Mesenchymal stem cell (in vitro differentiated cells and primary cell): ENCODE data around the gene CDC7.
A peak's percentile ranks its signal among the peaks of the same experiment; 100 is the strongest.

Source experiments
- DNase-seq: peaks from one replicate; pipeline ENCODE4 v3.0.0-alpha.2; 2013
- H2AFZ ChIP-seq: one replicate; pipeline ENCODE4 v1.6.1; 2013; ENCODE audit warnings: low read depth, mild to moderate bottlenecking, control low read depth, inconsistent platforms, low read length, moderate library complexity
- H2AK5ac ChIP-seq: 2 replicates; pipeline ENCODE4 v1.6.1; 2013; ENCODE audit warnings: low read length, moderate library complexity, mild to moderate bottlenecking, inconsistent platforms; ENCODE audit not compliant: severe bottlenecking
- H2BK120ac ChIP-seq: one replicate; pipeline ENCODE4 v1.6.1; 2013; ENCODE audit warnings: low read depth, mild to moderate bottlenecking, inconsistent platforms, low read length, moderate library complexity
- H2BK12ac ChIP-seq, 2 experiments: one replicate each; pipeline ENCODE4 v1.6.1; 2013; ENCODE audit warnings: inconsistent platforms in 2 of 2, low read length in 2 of 2, mild to moderate bottlenecking in 2 of 2, moderate library complexity in 2 of 2, control low read depth in 1 of 2
- H2BK15ac ChIP-seq: one replicate; pipeline ENCODE4 v1.6.1; 2013; ENCODE audit warnings: mild to moderate bottlenecking, low read depth, inconsistent platforms; ENCODE audit not compliant: poor library complexity, severe bottlenecking
- H2BK5ac ChIP-seq: 2 replicates; pipeline ENCODE4 v1.6.1; 2013; ENCODE audit warnings: low read depth, mild to moderate bottlenecking, low read length, control low read depth, inconsistent platforms; ENCODE audit not compliant: poor library complexity, severe bottlenecking
- H3K14ac ChIP-seq, 2 experiments: one replicate each; pipeline ENCODE4 v1.6.1; 2013; ENCODE audit warnings: inconsistent platforms in 2 of 2, low read length in 2 of 2, control low read depth in 1 of 2, mild to moderate bottlenecking in 1 of 2, moderate library complexity in 1 of 2
- H3K18ac ChIP-seq, 2 experiments: one replicate each; pipeline ENCODE4 v1.6.1; 2013; ENCODE audit warnings: inconsistent platforms in 2 of 2, low read length in 2 of 2, control low read depth in 1 of 2, low read depth in 1 of 2, mild to moderate bottlenecking in 1 of 2
- H3K23ac ChIP-seq, 2 experiments: one replicate each; pipeline ENCODE4 v1.6.1; 2013; ENCODE audit warnings: inconsistent platforms in 2 of 2, low read length in 2 of 2, mild to moderate bottlenecking in 2 of 2, moderate library complexity in 2 of 2, control low read depth in 1 of 2
- H3K27ac ChIP-seq: 2 replicates; pipeline ENCODE4 v1.5.1; 2013; ENCODE audit warnings: mild to moderate bottlenecking, moderate library complexity, low read length, control low read depth, inconsistent platforms; ENCODE audit not compliant: poor library complexity, severe bottlenecking
- H3K27me3 ChIP-seq, 2 experiments: 2 replicates each; pipeline versions ENCODE4 v1.6.1 to v1.7.0; 2013; ENCODE audit warnings: low read length in 2 of 2, mild to moderate bottlenecking in 2 of 2, moderate library complexity in 2 of 2, control low read depth in 1 of 2, inconsistent platforms in 1 of 2; ENCODE audit not compliant: control insufficient read depth in 1 of 2, insufficient read depth in 1 of 2
- H3K36me3 ChIP-seq, 2 experiments: 2 replicates each; pipeline versions ENCODE4 v1.6.1 to v1.7.0; 2013; ENCODE audit warnings: low read length in 2 of 2, control low read depth in 1 of 2, inconsistent platforms in 1 of 2, low read depth in 1 of 2, mild to moderate bottlenecking in 1 of 2; ENCODE audit not compliant: insufficient read depth in 2 of 2, control insufficient read depth in 1 of 2
- H3K4ac ChIP-seq, 2 experiments: one replicate each; pipeline ENCODE4 v1.6.1; 2013; ENCODE audit warnings: inconsistent platforms in 2 of 2, low read length in 2 of 2, mild to moderate bottlenecking in 2 of 2, moderate library complexity in 2 of 2, control low read depth in 1 of 2, low read depth in 1 of 2
- H3K4me1 ChIP-seq: 2 replicates; pipeline ENCODE4 v1.6.1; 2013; ENCODE audit warnings: low read depth, low read length, control low read depth; ENCODE audit not compliant: control insufficient read depth, insufficient read depth
- H3K4me2 ChIP-seq: 2 replicates; pipeline ENCODE4 v1.6.1; 2013; ENCODE audit warnings: low read length, mild to moderate bottlenecking, inconsistent platforms; ENCODE audit not compliant: poor library complexity, severe bottlenecking
- H3K4me3 ChIP-seq, 2 experiments: 2 replicates each; pipeline versions ENCODE4 v1.5.1 to v1.7.0; 2013; ENCODE audit warnings: low read length in 2 of 2, mild to moderate bottlenecking in 2 of 2, control low read depth in 1 of 2, low read depth in 1 of 2; ENCODE audit not compliant: insufficient read depth in 1 of 2
- H3K79me1 ChIP-seq: replicated peaks from 2 replicates; pipeline ENCODE4 v1.6.1; 2013; ENCODE audit warnings: mild to moderate bottlenecking, control low read depth, low read length, inconsistent platforms; ENCODE audit not compliant: poor library complexity, severe bottlenecking
- H3K9ac ChIP-seq: 2 replicates; pipeline ENCODE4 v1.7.0; 2013; ENCODE audit warnings: mild to moderate bottlenecking, low read length, moderate library complexity
- H3K9me3 ChIP-seq: 2 replicates; pipeline ENCODE4 v1.7.0; 2013; ENCODE audit warnings: mild to moderate bottlenecking, low read length; ENCODE audit not compliant: control insufficient read depth
- H4K8ac ChIP-seq: one replicate; pipeline ENCODE4 v1.6.1; 2013; ENCODE audit warnings: inconsistent platforms, mild to moderate bottlenecking, low read length, moderate library complexity
- H4K91ac ChIP-seq: one replicate; pipeline ENCODE4 v1.6.1; 2013; ENCODE audit warnings: mild to moderate bottlenecking, low read length, inconsistent platforms
- WGBS: methylation state at CpG from one replicate; pipeline ENCODE4 v1.1.7; 2013; ENCODE audit warnings: mixed read lengths; 5-methylcytosine and 5-hydroxymethylcytosine counted together

CDC7 gene

DNA sequence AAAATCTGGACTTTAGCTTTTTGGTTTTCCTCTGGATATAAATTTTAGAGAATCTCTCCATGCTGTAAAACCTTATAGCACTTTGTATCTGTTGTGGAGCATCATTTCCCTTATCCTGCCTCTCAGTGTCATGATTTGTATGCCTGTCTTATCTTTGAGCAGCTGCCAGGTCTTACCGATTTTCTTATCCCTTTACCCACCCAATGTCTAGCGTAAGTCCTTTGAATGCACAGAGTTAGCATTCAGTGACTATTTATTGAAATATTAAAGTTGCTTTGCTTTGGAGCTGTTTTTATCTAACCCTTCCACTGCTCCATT, 37.3 kb downstream of the CDC7 start:
- H3K9me3 ChIP-seq = no peaks in the 10 kb centered on the region
- no CpG with 5 or more reads among the region's 2 CpGs for WGBS
- H3K27ac ChIP-seq = no peak overlapping the region
- no peak for DNase-seq
- no peak overlapping the region for H2AK5ac ChIP-seq
- no peak overlapping the region for H2BK120ac ChIP-seq
- no peak overlapping the region for H2BK15ac ChIP-seq
- H2BK5ac ChIP-seq = no peak overlapping the region
- no peak overlapping the region for H2AFZ ChIP-seq
- H3K4ac ChIP-seq = no peak overlapping the region
- peaks cover 0 to 26% of the 10 kb centered on the region in 2 experiments for H3K36me3 ChIP-seq
- no peaks in the 10 kb centered on the region for H3K79me1 ChIP-seq
- H2BK12ac ChIP-seq = no peak overlapping the region
- H4K91ac ChIP-seq = no peak overlapping the region
- no peaks in the 10 kb centered on the region for H3K27me3 ChIP-seq
- no peak overlapping the region for H3K4me3 ChIP-seq
- H3K14ac ChIP-seq = no peak overlapping the region
- H3K4me1 ChIP-seq = no peaks in the 10 kb centered on the region
- H3K18ac ChIP-seq = no peak overlapping the region
- no peak overlapping the region for H3K4me2 ChIP-seq
- H4K8ac ChIP-seq = no peak overlapping the region
- peak overlapping the region; percentile 28 for H3K9ac ChIP-seq
- H3K23ac ChIP-seq = no peak overlapping the region

DNA sequence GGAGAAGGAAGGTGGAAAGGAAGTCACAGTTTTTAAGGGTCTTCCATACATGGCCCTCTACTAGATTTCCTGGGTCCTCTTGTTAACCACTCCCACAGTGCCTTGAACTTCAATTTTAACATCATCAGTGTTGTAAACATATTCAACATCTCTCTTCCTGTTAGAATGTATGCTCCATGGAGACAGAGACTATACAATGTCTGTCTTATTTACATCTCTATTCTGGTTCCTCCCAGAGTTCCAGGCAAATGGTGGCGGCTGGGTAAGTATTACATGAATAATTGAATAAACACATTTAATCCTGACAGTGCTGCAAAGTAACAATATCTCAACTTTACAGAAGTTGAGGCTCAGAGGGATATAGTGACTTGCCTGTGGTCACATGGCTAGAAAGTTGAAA, 40.3 kb downstream of the CDC7 start:
- Histone ChIP-seq H2AK5ac (no peak overlapping the region), H3K4ac (no peak overlapping the region), H4K91ac (no peak overlapping the region), H3K14ac (no peak overlapping the region), H3K36me3 (no peaks in the 10 kb centered on the region), H2AFZ (no peak overlapping the region), H3K4me2 (no peak overlapping the region), H3K23ac (no peak overlapping the region), H2BK15ac (no peak overlapping the region), H3K9ac (no peak overlapping the region), H4K8ac (no peak overlapping the region), H3K27me3 (no peaks in the 10 kb centered on the region), H3K4me3 (no peak overlapping the region), H3K18ac (no peak overlapping the region), H3K79me1 (no peaks in the 10 kb centered on the region), H3K27ac (no peak overlapping the region), H2BK12ac (no peak overlapping the region), H2BK120ac (no peak overlapping the region), H3K9me3 (no peaks in the 10 kb centered on the region), H3K4me1 (no peaks in the 10 kb centered on the region), H2BK5ac (no peak overlapping the region)
- no peak for DNase-seq
- WGBS = no CpG with 5 or more reads among the region's 1 CpG

DNA sequence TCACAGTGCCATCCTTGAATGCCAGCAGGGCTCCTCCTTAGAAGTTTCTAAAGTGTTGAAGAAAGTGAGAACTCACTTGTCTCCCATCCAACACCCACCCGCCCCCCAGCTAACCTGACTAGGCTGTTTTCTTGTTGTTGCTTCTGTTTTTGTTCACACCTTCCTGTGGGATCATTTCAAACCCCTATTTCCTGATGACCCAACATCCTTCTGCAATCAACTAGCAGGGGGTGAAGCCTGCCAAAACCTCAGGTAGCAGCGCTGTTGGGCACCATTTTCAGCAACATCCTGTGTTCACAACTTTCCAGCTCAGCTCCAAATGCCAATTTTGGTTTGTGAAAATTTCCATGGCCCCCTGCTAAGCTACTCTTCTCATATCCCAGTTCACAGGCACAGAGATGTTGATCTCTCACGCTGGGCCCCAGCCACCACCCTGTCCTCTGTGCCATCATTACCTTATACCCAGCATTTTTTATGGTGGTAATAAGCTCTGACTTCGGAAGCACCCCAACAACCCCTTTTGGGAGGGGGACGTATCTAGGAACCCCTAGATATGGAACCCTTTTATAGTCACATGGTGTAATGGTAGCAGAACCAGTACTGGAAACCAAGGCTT, 41.4 kb downstream of the CDC7 start:
- Histone ChIP-seq H2BK120ac (no peak overlapping the region), H2BK15ac (no peak overlapping the region), H3K18ac (no peak overlapping the region), H3K27ac (no peak overlapping the region), H3K4me2 (no peak overlapping the region), H3K9me3 (no peaks in the 10 kb centered on the region), H3K79me1 (no peaks in the 10 kb centered on the region), H2AK5ac (no peak overlapping the region), H3K4me3 (no peak overlapping the region), H2BK5ac (no peak overlapping the region), H3K4ac (no peak overlapping the region), H3K4me1 (no peaks in the 10 kb centered on the region), H4K8ac (no peak overlapping the region), H3K9ac (no peak overlapping the region), H3K23ac (no peak overlapping the region), H4K91ac (no peak overlapping the region), H2BK12ac (no peak overlapping the region), H2AFZ (no peak overlapping the region), H3K14ac (no peak overlapping the region), H3K27me3 (no peaks in the 10 kb centered on the region), H3K36me3 (peaks cover 0 to 5% of the 10 kb centered on the region in 2 experiments)
- no peak for DNase-seq
- WGBS = 85% methylated on average over 5 of the region's 5 CpGs

DNA sequence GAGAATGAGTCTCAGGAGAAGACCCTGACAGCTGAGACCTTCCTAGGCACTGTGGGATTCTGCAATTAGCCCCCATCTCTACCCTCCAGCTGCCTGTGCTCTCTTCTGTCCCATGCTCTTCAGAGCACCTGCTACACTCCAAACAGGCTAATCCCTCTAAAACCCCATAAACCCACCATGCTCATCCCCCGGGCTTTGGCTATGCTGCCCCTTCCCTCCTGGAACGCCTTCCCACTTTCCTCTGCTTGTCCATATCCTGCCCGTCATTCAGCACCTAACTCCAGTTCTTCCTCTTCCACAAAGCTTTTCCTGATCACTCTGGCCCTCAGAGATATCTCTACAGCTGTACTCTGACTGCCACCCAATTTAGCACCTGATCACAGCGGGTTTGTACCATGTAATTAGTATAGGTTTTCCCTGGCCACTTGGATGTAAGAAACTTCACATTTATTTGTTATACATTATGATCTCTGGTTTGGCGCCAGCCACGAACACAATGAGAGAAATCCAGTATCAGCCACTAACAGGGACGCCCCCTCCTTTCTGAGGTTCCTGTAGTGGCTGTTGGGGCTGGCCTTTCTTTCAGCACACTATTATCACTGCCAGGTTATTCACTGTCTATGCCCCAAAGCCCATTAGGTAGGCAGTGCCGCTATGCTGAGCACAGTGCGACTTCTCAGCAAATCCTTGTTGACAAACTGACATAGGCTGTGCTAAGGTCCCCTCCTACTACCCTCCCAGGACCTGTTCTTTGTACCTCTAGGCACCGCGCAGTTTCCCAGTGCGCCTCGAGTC, 45.1 kb downstream of the CDC7 start:
- H3K27ac ChIP-seq = no peak overlapping the region
- 94% methylated on average over 12 of the region's 13 CpGs for WGBS

More for the DNA sequence above, 45.1 kb downstream of the CDC7 start:
- no peak for DNase-seq
- Histone ChIP-seq H2BK12ac (peak overlapping the region in 1 of 2 experiments; percentile 22), H3K36me3 (peaks cover 0 to 5% of the 10 kb centered on the region in 2 experiments), H3K9me3 (no peaks in the 10 kb centered on the region), H3K79me1 (no peaks in the 10 kb centered on the region), H4K91ac (no peak overlapping the region), H4K8ac (no peak overlapping the region), H3K4me1 (no peaks in the 10 kb centered on the region), H3K14ac (no peak overlapping the region), H2BK15ac (no peak overlapping the region), H3K9ac (no peak overlapping the region), H3K23ac (no peak overlapping the region), H2AFZ (no peak overlapping the region), H2BK120ac (no peak overlapping the region), H3K4me2 (no peak overlapping the region), H2AK5ac (no peak overlapping the region), H3K27me3 (no peaks in the 10 kb centered on the region), H3K18ac (peak overlapping the region in 1 of 2 experiments; percentile 48), H2BK5ac (no peak overlapping the region), H3K4me3 (no peak overlapping the region), H3K4ac (no peak overlapping the region)
